ENCODE results near the gene SOS1.
"Not testable (repeated sequence)": the region's sequence is repeated elsewhere in the genome, so short reads cannot be mapped to it uniquely, and the experiment has no call there.

Gene SOS1

GRCh38 chr2:38966678-38967077 is 154.2 kb downstream of the SOS1 start:
- DNase-seq: no peak

- no peak for DNase-seq
These were observed 154.8 kb downstream of the SOS1 start for GRCh38 chr2:38966006-38966405.

- DNase-seq: no peak
These were observed 160.1 kb downstream of the SOS1 start for GRCh38 chr2:38960609-38961320.

GRCh38 chr2:38959938-38960608 is 160.8 kb downstream of the SOS1 start:
- peak; percentile 80 to 90 for DNase-seq

GRCh38 chr2:38959466-38959865 is 161.4 kb downstream of the SOS1 start:
- DNase-seq: no peak

- no peak for DNase-seq
These were observed 162.9 kb downstream of the SOS1 start for GRCh38 chr2:38957972-38958371.

- no peak for DNase-seq
These were observed 169.1 kb downstream of the SOS1 start for GRCh38 chr2:38951766-38952165.

- no peak for DNase-seq
These were observed 171.9 kb downstream of the SOS1 start for GRCh38 chr2:38948995-38949394.

- DNase-seq: no peak
These were observed 172.4 kb downstream of the SOS1 start for GRCh38 chr2:38948387-38948882.

GRCh38 chr2:38947241-38948239 is 173.3 kb downstream of the SOS1 start:
- DNase-seq: peak; percentile 70 to 72

GRCh38 chr2:38945911-38946310 is 174.9 kb downstream of the SOS1 start:
- peak; percentile 17 to 49 for DNase-seq

GRCh38 chr2:38945372-38945771 is 175.5 kb downstream of the SOS1 start:
- no peak for DNase-seq

GRCh38 chr2:38943784-38944183 is 177.1 kb downstream of the SOS1 start:
- DNase-seq: no peak

- no peak for DNase-seq
These were observed 180.1 kb downstream of the SOS1 start for GRCh38 chr2:38940746-38941145.

GRCh38 chr2:38937548-38937947 is 183.3 kb downstream of the SOS1 start:
- no peak for DNase-seq

GRCh38 chr2:38936516-38936915 is 184.3 kb downstream of the SOS1 start:
- DNase-seq: not testable (repeated sequence)

- no peak for DNase-seq
These were observed 185.2 kb downstream of the SOS1 start for GRCh38 chr2:38935568-38936172.

GRCh38 chr2:38934742-38935141 is 186.1 kb downstream of the SOS1 start:
- no peak for DNase-seq

GRCh38 chr2:38933653-38934052 is 187.2 kb downstream of the SOS1 start:
- DNase-seq: no peak

- DNase-seq: no peak
These were observed 188.3 kb downstream of the SOS1 start for GRCh38 chr2:38932586-38932985.
